ENCODE measurements around the gene CCL19.

GRCh38 chr9:34663303-34663605 lies 27.8 kb downstream of the CCL19 start:
- no peak for TF ChIP-seq CTCF (conservative IDR thresholded peaks at IDR 0.05; ENCODE audit: low read length)
- TF ChIP-seq EZH2phosphoT487 (IDR thresholded peaks at IDR 0.05; ENCODE audit: borderline replicate concordance, low read depth, low read length): no peak
